Right lobe of liver (tissue), 4 donors: ENCODE data around the gene WDR75.

Experiments used
- CTCF ChIP-seq, 4 donors: fragments of 200-600 bp in 3 of 4; fragments of 450-650 bp in 1 of 4; IDR thresholded peaks; one replicate each; pipeline versions ENCODE4 v1.5.1 to v1.8.0; 2016 to 2022; ENCODE audit warnings: antibody characterized with exemption in 4 of 4, mild to moderate bottlenecking in 2 of 4
- POLR2A ChIP-seq: fragments of 450-650 bp; IDR thresholded peaks from one replicate; pipeline ENCODE4 v1.6.1; 2017; ENCODE audit warnings: antibody characterized with exemption, mild to moderate bottlenecking
- donor health status: DM: no; HTN: no; CAD: no.
- donor health status: DM: no; HTN: no; CAD: no.
- donor health status: DM: no; HTN: yes; CAD: no.

- TF ChIP-seq CTCF (IDR thresholded peaks at IDR 0.05) (no peak), POLR2A (no peak)
These were observed 31.6 kb upstream of the WDR75 start for GRCh38 chr2:189409647-189410046.
